ENCODE measurements around the gene PLEKHA5. TPM values are rescaled to one million over a fixed set of nuclear protein-coding genes. Genes with fewer than 3 reads are reported as not detected.

The PLEKHA5 gene
- total RNA-seq, 4 donors from 2014 or later = 21.3 to 22.9 (median 21.4) TPM

GRCh38 chr12:19196959-19197630 is 67.6 kb downstream of the PLEKHA5 start:
- H3K9me3 ChIP-seq = no peaks in the 10 kb centered on the region
- no peak overlapping the region for H3K27ac ChIP-seq
- DNase-seq (ENCODE audit: low spot score in 2 of 2) = no peak
- H3K4me1 ChIP-seq = peaks cover 0 to 9% (median 3%) of the 10 kb centered on the region in 4 donors
- 60 to 63% methylated on average over 6 of the region's 6 CpGs for WGBS, 2 donors
- no peaks in the 10 kb centered on the region for H3K36me3 ChIP-seq
- no peaks in the 10 kb centered on the region for H3K27me3 ChIP-seq
- H3K4me3 ChIP-seq = no peak overlapping the region
- TF ChIP-seq EP300 (IDR thresholded peaks at IDR 0.05) (no peak), POLR2A (IDR thresholded peaks at IDR 0.05) (no peak), CTCF (IDR thresholded peaks at IDR 0.05) (no peak)

- DNase-seq (ENCODE audit: low spot score in 2 of 2) = no peak
- Histone ChIP-seq H3K27me3 (no peaks in the 10 kb centered on the region), H3K4me3 (no peak overlapping the region), H3K9me3 (no peaks in the 10 kb centered on the region), H3K27ac (no peak overlapping the region), H3K36me3 (no peaks in the 10 kb centered on the region), H3K4me1 (no peaks in the 10 kb centered on the region)
- no peak for TF ChIP-seq CTCF (IDR thresholded peaks at IDR 0.05)
- TF ChIP-seq POLR2A (IDR thresholded peaks at IDR 0.05) = no peak
- TF ChIP-seq EP300 (IDR thresholded peaks at IDR 0.05) = no peak
- 65 to 69% methylated on average over 2 of the region's 2 CpGs for WGBS, 2 donors
These were observed 68.7 kb downstream of the PLEKHA5 start for GRCh38 chr12:19198272-19198671.

GRCh38 chr12:19199332-19199731 is 69.8 kb downstream of the PLEKHA5 start:
- no peak overlapping the region for H3K27ac ChIP-seq
- no peaks in the 10 kb centered on the region for H3K4me1 ChIP-seq
- TF ChIP-seq CTCF (IDR thresholded peaks at IDR 0.05) (no peak), EP300 (IDR thresholded peaks at IDR 0.05) (no peak), POLR2A (IDR thresholded peaks at IDR 0.05) (no peak)
- H3K4me3 ChIP-seq = no peak overlapping the region
- WGBS, 2 donors = 88 to 90% methylated on average over 1 of the region's 1 CpG
- no peak for DNase-seq (ENCODE audit: low spot score in 2 of 2)
- H3K9me3 ChIP-seq = no peaks in the 10 kb centered on the region
- no peaks in the 10 kb centered on the region for H3K36me3 ChIP-seq
- H3K27me3 ChIP-seq = no peaks in the 10 kb centered on the region

GRCh38 chr12:19200261-19200660 is 70.7 kb downstream of the PLEKHA5 start:
- H3K36me3 ChIP-seq = no peaks in the 10 kb centered on the region
- H3K4me1 ChIP-seq = no peaks in the 10 kb centered on the region
- no peak for DNase-seq (ENCODE audit: low spot score in 2 of 2)
- TF ChIP-seq CTCF (IDR thresholded peaks at IDR 0.05) (no peak), EP300 (IDR thresholded peaks at IDR 0.05) (no peak), POLR2A (IDR thresholded peaks at IDR 0.05) (no peak)
- no peaks in the 10 kb centered on the region for H3K9me3 ChIP-seq
- WGBS, 2 donors = 75 to 78% methylated on average over 1 of the region's 1 CpG
- no peaks in the 10 kb centered on the region for H3K27me3 ChIP-seq
- no peak overlapping the region for H3K4me3 ChIP-seq
- no peak overlapping the region for H3K27ac ChIP-seq

GRCh38 chr12:19201661-19202060 is 72.1 kb downstream of the PLEKHA5 start:
- 71 to 73% methylated on average over 3 of the region's 3 CpGs for WGBS, 2 donors

More at GRCh38 chr12:19201661-19202060, 72.1 kb downstream of the PLEKHA5 start:
- TF ChIP-seq POLR2A (IDR thresholded peaks at IDR 0.05) = no peak
- no peak for TF ChIP-seq EP300 (IDR thresholded peaks at IDR 0.05)
- no peak for TF ChIP-seq CTCF (IDR thresholded peaks at IDR 0.05)
- Histone ChIP-seq H3K27ac (no peak overlapping the region), H3K4me1 (no peaks in the 10 kb centered on the region), H3K4me3 (no peak overlapping the region), H3K27me3 (no peaks in the 10 kb centered on the region), H3K9me3 (no peaks in the 10 kb centered on the region), H3K36me3 (no peaks in the 10 kb centered on the region)
- DNase-seq (ENCODE audit: low spot score in 2 of 2) = no peak
